NCI-H345 treated with DMSO at 0.1 percent for 48 hours (cell line): ENCODE measurements around the gene ADGRL4.
"Not testable (repeated sequence)": the region's sequence is repeated elsewhere in the genome, so short reads cannot be mapped to it uniquely, and the experiment has no call there.

Experiments
- DNase-seq: peaks from one replicate; lab custom pipeline; 2025; ENCODE audit not compliant: unreplicated experiment; lab: John Stamatoyannopoulos, UW

Gene ADGRL4

GRCh38 chr1:78918157-78918556 is 88.4 kb downstream of the ADGRL4 start:
- no peak for DNase-seq

- DNase-seq = no peak
Measured at GRCh38 chr1:78916986-78917385, 89.5 kb downstream of the ADGRL4 start.

- no peak for DNase-seq
Measured at GRCh38 chr1:78913950-78914349, 92.6 kb downstream of the ADGRL4 start.

GRCh38 chr1:78911956-78912880 is 94.3 kb downstream of the ADGRL4 start:
- no peak for DNase-seq

GRCh38 chr1:78902641-78903040 is 103.9 kb downstream of the ADGRL4 start:
- DNase-seq = no peak

GRCh38 chr1:78894811-78895210 is 111.7 kb downstream of the ADGRL4 start:
- no peak for DNase-seq

- no peak for DNase-seq
Measured at GRCh38 chr1:78892260-78892840, 114.2 kb downstream of the ADGRL4 start.

- DNase-seq = no peak
Measured at GRCh38 chr1:78887458-78887857, 119.1 kb downstream of the ADGRL4 start.

- DNase-seq = no peak
Measured at GRCh38 chr1:78884685-78885452, 121.7 kb downstream of the ADGRL4 start.

- no peak for DNase-seq
Measured at GRCh38 chr1:78880223-78880622, 126.3 kb downstream of the ADGRL4 start.

- not testable (repeated sequence) for DNase-seq
Measured at GRCh38 chr1:78875986-78876385, 130.5 kb downstream of the ADGRL4 start.

- not testable (repeated sequence) for DNase-seq
Measured at GRCh38 chr1:78872801-78873200, 133.7 kb downstream of the ADGRL4 start.

- no peak for DNase-seq
Measured at GRCh38 chr1:78871249-78871648, 135.3 kb downstream of the ADGRL4 start.

GRCh38 chr1:78869136-78869535 is 137.4 kb downstream of the ADGRL4 start:
- DNase-seq = no peak

GRCh38 chr1:78864175-78864574 is 142.4 kb downstream of the ADGRL4 start:
- no peak for DNase-seq

GRCh38 chr1:78856096-78856495 is 150.4 kb downstream of the ADGRL4 start:
- no peak for DNase-seq

- no peak for DNase-seq
Measured at GRCh38 chr1:78855258-78855657, 151.3 kb downstream of the ADGRL4 start.

GRCh38 chr1:78854556-78854955 is 152.0 kb downstream of the ADGRL4 start:
- no peak for DNase-seq

- no peak for DNase-seq
Measured at GRCh38 chr1:78843546-78843945, 163.0 kb downstream of the ADGRL4 start.

- no peak for DNase-seq
Measured at GRCh38 chr1:78843111-78843510, 163.4 kb downstream of the ADGRL4 start.

GRCh38 chr1:78840453-78841271 is 165.9 kb downstream of the ADGRL4 start:
- peak; percentile 60 for DNase-seq
